Hematopoietic multipotent progenitor cell treated with erythropoietin and hydrocortisone succinate and interleukin-3 and kit ligand, for 15 days (in vitro differentiated cells): ENCODE data around the gene NEK6.
"Not testable (repeated sequence)": the region's sequence is repeated elsewhere in the genome, so short reads cannot be mapped to it uniquely, and the experiment has no call there.

Source experiments
- DNase-seq: peaks from one replicate; pipeline ENCODE4 v3.0.0-alpha.2; 2015; ENCODE audit warnings: low spot score

NEK6 gene

DNA sequence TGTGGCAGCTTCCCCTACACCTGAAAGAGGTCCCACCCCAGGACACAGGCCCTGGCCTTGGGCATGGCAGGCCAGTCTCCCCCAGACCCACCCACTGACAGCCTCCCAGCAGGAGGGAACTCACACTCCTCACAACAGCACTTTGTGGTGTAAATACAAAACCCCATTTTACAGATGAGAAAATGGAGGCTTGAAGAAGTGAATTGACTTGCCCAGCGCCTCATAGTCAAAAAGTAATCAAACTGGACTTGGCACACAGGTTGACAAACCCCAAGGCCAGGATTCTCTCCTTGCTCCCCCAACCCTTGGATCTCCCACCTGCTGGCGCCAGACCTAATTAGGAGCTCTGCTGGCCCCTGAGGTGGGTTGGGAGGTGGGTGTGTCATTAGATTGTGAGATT is 29.2 kb upstream of the NEK6 start:
- no peak for DNase-seq

DNA sequence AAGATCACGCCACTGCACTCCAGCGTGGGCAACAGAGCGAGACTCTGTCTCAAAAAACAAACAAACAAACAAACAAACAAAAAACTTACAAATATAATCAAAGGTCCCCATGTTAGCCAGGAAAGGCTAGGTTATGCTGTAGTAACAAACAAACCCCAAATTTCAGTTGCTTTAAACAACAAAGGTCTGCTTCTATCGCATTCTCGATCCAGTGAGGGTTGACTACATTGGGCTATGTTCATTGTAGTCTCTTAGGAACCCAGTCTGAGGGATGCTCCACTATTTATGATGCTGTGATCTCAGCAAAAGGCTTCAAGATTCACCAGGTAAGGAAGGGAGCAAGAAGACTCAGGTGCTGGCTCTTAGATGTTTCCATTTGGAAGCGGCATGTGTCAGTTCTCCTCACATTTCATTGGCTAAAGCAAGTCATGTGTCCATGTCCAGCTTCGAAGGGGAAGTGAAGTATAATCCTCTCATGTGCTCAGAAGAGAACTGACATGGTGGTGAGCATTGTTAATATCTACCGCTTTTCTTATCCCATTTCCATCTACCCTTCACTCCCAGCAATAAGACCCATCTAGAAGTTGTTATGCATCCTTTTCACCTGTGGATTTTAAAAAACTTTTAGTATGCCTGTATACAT is 26.5 kb upstream of the NEK6 start:
- DNase-seq, result no peak

GRCh38 chr9:124238546-124239140 is 19.1 kb upstream of the NEK6 start:
- no peak for DNase-seq

- DNase-seq, result no peak
Observed at GRCh38 chr9:124239249-124240073, 18.3 kb upstream of the NEK6 start.

DNA sequence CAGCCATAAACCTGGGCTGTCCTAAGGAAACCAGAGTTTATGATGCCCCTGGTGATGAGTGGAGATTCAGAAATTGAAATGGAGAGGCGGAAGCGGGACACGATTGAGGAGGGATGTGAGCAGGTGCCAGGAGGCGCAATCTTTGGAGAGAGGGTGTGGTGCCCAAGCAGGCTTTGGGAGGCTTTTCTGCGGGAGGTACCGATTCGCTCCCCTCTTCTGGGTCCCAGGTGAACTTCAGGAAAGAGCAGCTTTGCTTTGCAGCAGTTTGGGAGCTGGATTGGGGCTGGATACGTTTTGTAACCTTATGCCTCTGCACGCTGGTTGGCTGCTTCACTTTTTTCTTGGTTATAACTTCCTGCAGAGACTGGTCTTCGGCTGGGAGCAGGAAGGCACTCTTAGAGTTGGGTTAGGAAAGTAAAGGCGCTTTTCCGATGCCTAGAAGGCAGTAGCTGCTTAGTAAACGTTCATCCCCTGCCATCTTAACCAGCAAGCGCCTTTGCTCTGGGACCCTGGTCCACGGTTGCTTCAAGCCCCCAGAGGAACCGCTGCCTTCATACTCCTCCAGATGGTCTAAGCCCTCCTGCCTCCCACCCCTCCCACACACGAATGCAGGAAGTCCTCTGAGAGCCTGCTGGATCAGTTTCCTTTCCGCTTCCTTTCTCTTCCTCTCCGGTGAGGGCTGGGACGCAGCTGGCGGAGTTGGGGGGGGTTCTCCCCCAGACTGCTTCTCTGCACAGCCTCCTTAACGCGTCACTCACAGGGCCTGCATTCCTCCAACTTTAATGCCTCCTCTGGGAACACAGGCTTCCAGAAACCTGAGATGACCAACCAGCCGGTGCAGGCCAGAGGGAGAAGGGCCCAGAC is 15.2 kb upstream of the NEK6 start:
- DNase-seq, result no peak

DNA sequence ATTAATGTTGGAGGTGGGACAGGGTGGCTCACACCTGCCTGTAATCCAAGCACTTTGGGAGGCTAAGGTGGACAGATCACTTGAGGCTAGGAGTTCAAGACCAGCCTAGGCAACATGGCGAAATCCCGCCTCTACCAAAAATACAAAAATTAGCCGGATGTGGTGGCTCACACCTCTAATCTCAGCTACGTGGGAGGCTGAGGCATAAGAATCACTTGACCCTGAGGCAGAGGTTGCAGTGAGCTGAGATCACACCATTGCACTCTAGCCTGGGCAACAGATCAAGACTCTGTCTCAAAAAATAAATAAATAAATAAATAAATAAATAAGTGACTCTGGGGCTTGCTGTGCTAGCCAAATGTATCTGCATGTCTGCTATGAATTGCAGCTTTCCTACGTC is 10.4 kb upstream of the NEK6 start:
- not testable (repeated sequence) for DNase-seq

- no peak for DNase-seq
Observed at GRCh38 chr9:124248066-124248465, 9.7 kb upstream of the NEK6 start.

- no peak for DNase-seq
Observed at GRCh38 chr9:124248960-124249359, 8.8 kb upstream of the NEK6 start.

DNA sequence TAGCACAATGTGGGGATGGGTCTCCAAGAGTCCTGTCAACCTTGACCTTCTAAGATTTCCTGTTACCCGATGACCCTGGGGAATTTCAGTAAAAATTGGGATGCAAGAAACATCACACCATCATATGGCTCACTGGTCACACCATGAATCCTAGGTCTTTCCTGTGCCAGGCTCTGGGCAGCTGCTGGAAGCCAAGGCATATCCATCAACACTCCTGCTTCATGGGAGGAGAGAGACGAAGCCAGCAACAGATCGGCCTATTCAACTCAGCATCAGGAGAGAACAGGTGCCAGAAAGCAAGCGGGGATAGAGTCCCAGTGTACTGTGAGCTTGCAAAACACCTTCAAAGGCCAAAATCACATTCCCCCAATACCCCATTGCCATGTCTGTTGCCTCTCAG is 6.5 kb upstream of the NEK6 start:
- DNase-seq, result no peak

DNA sequence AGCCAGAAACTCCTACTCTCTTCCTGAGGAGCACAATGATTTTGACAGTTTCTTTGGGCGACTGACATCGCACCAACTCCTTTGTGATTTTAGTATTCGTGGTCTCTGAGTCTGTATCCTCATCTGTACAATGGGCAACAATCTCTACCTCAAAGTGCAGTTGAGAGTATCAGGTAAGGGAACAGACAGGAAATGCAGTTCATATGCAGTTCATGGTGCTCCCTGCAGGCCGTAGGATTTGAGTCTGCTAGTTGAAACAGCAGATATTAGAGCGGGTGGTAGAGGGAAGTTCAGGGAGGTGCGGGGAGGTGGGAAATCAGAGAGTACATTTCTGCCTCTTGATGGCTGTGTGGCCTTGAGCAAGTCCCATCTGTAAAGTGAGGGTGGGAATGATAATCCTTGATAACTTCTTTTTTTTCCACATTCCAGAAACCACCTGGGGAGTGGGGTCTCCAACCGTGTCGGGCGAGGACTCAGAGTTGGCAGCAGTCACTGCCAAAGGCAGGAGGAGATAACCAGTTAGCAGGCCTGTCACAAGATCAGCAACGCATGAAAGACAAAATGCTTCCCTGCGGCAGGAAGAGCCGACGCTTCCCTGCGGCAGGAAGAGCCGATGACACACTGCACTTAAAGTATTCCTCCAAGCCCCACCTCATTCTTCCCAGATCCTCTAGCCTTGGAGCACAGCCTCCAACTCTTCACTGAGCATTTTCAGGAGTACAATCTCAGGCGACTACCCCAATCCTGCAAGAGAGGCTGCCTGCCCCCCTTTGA is 6.0 kb upstream of the NEK6 start:
- DNase-seq, result no peak

DNA sequence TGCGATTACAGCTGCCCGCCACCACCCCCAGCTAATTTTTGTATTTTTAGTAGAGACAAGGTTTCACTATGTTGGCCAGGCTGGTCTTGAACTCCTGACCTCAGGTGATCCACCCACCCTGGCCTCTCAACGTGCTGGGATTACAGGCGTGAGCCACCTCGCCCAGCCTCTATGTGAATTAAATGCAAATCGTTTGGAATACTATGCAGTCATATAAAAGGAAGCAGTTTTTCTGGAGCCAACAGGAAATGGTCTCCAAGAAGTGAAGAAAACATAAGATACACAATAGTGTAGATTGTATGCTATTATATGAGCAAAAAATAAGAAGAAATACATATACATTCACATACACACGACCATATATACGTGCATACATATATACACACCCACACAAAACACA is 4.9 kb upstream of the NEK6 start:
- not testable (repeated sequence) for DNase-seq

DNA sequence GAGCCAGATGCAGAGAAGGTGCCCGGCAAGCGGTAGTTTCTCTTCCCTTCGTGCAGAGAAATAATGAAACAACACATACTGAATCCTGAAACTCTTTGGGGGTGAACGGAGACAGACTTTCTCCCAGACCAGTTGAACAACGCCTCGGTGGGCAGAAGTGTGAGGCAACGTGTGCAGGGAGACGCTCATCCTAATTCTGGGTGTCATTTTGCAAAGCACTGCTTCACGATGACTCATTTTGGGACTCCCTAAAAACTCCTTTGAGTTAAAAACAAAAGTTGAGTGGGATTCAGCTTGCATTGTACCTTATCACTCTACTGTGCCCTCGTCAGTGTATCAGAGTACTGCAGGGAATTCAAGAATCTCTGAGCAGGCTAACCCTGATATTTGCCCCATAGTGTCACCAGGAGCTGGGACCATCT is 3.5 kb upstream of the NEK6 start:
- no peak for DNase-seq

DNA sequence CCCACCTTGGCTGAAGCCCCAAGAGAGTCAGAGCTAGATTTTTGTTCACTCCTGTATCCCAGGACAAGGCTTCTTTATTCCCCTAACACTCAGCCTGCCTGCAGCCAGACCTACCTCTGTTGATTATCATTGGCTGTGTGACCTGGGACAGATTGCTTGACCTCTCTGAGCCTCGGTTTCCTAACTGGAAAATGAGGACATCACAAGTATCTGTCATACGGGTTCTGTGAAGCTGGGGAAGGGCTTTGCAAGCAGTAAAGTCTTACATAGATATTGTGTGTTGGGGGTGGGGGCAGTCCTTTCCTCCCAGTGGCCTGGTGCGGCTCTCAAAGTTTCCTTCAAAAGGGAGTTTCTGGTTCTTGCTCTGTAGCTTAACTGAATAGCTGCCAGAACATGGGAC is 2.5 kb upstream of the NEK6 start:
- DNase-seq, result no peak

GRCh38 chr9:124256517-124257069 is 1.2 kb upstream of the NEK6 start:
- no peak for DNase-seq

DNA sequence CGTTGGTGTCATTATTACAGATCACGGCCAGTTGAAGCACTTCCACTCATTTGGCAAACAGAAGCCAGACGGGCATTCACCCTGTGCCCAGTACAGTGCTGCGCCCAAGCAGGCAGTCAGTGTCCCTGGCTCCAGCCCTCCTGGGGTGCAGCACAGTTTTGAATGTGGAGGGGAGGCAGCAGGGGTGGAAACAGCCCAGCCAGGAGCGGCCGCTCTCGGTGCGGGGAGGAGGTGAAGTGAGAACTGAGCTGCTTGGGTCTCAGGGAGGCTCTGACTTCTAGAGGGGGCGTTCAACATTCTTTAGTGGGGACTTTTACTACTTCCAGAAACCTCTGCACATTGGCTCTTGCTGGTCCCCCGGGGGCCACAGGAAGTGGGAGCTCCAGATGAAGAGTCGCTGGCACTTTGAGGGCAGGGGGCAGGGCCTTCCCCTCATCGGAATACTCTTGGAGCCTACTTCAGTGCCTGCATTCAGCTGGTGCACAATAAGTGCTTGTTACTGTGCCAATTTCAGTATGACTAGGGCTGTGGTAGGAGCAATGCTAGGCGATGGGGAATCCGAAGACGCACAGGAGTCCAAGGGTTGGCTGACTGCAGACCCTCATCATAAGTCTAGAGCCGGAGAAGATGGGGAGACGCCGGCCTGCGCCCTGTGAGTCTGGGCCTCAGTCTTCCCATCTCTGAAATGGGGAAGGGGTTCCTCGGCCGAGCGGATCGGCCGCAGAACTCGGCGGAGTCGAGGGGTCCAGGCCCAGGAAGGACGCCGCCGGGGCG is 492 bp upstream of the NEK6 start:
- DNase-seq, result no peak

GRCh38 chr9:124258607-124259157 is 933 bp downstream of the NEK6 start:
- DNase-seq, result no peak

DNA sequence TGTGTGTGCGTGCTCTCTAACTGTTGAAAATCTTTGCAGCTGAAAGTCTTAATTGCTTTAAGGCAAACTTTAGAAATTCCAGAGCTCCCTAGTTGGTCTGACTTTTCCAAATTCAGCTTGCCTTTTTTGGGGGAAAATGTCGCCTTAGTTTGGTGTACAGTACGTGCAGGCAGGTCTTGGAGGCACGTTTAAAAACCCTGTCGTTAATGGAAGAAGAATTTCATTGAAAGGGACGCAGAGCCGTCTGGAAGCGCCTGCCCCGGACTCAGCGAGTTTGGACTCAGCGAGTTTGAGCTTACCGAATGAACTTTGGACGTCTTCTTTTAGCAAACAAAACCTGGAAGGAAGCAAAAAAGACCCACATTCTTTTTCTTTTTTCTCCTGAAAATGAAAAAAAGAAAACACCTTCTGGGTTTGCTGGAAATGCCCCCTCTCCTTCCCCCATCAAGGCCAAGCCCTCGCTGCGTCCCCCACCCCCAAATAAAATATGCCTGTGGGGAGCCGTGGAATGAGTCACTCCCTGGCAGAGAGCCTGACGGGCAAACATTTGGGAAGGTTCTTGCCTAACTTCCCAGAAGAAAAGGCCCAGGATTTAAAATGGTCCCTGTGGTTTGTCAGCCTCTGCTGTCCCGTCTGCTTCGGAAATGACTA is 1.5 kb downstream of the NEK6 start:
- DNase-seq, result no peak

DNA sequence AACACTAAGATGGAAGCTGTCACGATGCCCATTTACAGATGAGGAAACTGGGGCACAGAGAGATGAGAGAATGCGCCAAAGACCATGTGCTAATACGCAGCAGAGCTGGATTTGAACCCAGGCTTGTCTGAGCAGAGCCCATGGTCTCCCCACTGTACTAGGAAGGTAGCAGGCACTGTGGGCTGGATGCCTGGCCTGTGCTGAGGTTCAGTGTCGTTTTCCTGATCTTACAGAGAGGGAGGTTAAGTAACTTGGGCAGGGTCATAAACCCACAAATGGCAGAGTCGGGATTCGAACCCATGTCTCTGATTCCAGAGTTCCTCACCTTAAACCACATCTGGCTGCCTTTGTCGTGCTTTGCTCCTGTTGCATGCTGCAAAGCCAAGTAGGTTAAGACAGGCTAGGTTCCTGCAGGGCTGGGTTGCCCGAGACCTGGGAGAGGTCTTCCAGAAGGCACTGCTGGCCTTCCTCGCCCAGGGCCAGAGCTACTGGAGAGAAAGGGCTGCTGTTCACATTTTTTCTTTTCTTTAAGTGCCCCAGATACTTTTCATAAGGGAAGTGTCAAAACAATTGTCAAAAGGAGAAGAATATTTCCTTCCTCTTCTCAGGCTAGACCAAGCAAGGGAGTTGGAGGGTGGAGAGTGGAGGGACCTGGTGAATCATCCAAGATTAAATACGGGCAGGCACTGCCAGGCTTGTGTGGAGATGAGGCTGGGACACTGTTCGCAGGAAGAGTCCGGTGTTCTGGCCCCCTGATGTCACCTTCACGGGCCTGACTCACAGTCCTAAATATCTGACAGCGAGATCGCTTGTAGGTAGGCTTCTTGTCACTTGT is 3.2 kb downstream of the NEK6 start:
- no peak for DNase-seq
